ENCODE results near the gene EIF2B5. TPM values are rescaled to one million over a fixed set of nuclear protein-coding genes. Genes with fewer than 3 reads are reported as not detected.
A peak's percentile ranks its signal among the peaks of the same experiment; 100 is the strongest.
"Not testable (repeated sequence)": the region's sequence is repeated elsewhere in the genome, so short reads cannot be mapped to it uniquely, and the experiment has no call there.

Gene EIF2B5
- total and polyA plus RNA-seq, 2 of the 13 experiments (the other 11 are each of a cell fraction or from before 2014, with no cell fraction given), result 38.4 to 60.2 TPM

GRCh38 chr3:184158404-184158803 is 23.2 kb downstream of the EIF2B5 start:
- Histone ChIP-seq H2AFZ (ENCODE audit: low read length) (no peak overlapping the region), H3K4me1 (ENCODE audit: insufficient read depth, low read length) (peaks cover 46% of the 10 kb centered on the region), H3K9ac (ENCODE audit: insufficient read depth, low read depth, low read length) (0 out of 2 replicates have a peak overlapping the region, but pooled peaks have one; percentile 2), H3K4me3 (replicated peaks in 1 of 3; ENCODE audit: insufficient read depth in 1 of 3, low read depth in 2 of 3, low read length in 3 of 3) (no peak overlapping the region; a peak in 1 of 6 replicates), H3K36me3 (replicated peaks in 1 of 2; ENCODE audit: control insufficient read depth in 1 of 2, insufficient read depth in 2 of 2, low read length in 2 of 2) (peaks cover 5 to 15% of the 10 kb centered on the region in 2 experiments; a peak in 4 of 5 replicates), H4K20me1 (ENCODE audit: insufficient read depth, low read length) (peaks cover 31% of the 10 kb centered on the region), H3K79me2 (ENCODE audit: insufficient read depth, low read length) (peaks cover 64% of the 10 kb centered on the region), H3K27me3 (ENCODE audit: control insufficient read depth in 1 of 2, insufficient read depth in 2 of 2, low read length in 2 of 2) (no peaks in the 10 kb centered on the region; a peak in 1 of 5 replicates), H3K4me2 (ENCODE audit: low read depth, low read length) (peak overlapping the region; percentile 92), H3K9me3 (ENCODE audit: low read length) (no peaks in the 10 kb centered on the region), H3K27ac (ENCODE audit: extremely low read length, insufficient read depth, low read length) (no peak overlapping the region)
- WGBS (ENCODE audit: low lambda C conversion rate), result 87% methylated on average over 4 of the region's 4 CpGs
- TF ChIP-seq IKZF5 (CRISPR knock-in tag; IDR thresholded peaks at IDR 0.05), result no peak
- 0 out of 2 replicates have a peak, but pooled peaks have one; percentile 30 for TF ChIP-seq ZNF761 (CRISPR knock-in tag; conservative IDR thresholded peaks at IDR 0.05)
- no peak for TF ChIP-seq NFYB (CRISPR knock-in tag; IDR thresholded peaks at IDR 0.05)
- TF ChIP-seq MAFF (IDR thresholded peaks at IDR 0.05; ENCODE audit: low read depth, low read length), result no peak
- TF ChIP-seq ZNF790 (CRISPR knock-in tag; IDR thresholded peaks at IDR 0.05; ENCODE audit: borderline replicate concordance), result no peak
- ChIA-PET POLR2A (interaction anchor here (1.1 kb wide), 1 partner anchor 18 kb away, joined by 3 read pairs; no protein-coding TSS in a partner anchor), CTCF (ENCODE audit: low intra/inter-chr PET ratio, low total read pairs) (no interaction called here)
- ATAC-seq (no peak), FAIRE-seq (no peak), DNase-seq (ENCODE audit: low spot score) (no peak)
- intact Hi-C loops (cut with micrococcal nuclease; ENCODE audit: unreplicated experiment) (no loop called here), in situ Hi-C loops (cut with HindIII; ENCODE audit: extremely low pct_ligation_motif_present, low pct_unique_long_range_greater_than_20kb) (loop anchor here (5.0 kb wide), 1 partner anchor 89 kb away; the partner anchor contains the start of genes ALG3 and EEF1AKMT4)
- no TSS peak for BruUV-seq (replicated peaks)

GRCh38 chr3:184160456-184160855 is 25.3 kb downstream of the EIF2B5 start:
- Histone ChIP-seq H3K4me2 (ENCODE audit: low read depth, low read length) (no peak overlapping the region), H3K27me3 (ENCODE audit: control insufficient read depth in 1 of 2, insufficient read depth in 2 of 2, low read length in 2 of 2) (no peaks in the 10 kb centered on the region; a peak in 1 of 5 replicates), H3K4me3 (replicated peaks in 1 of 3; ENCODE audit: insufficient read depth in 1 of 3, low read depth in 2 of 3, low read length in 3 of 3) (no peak overlapping the region), H3K27ac (ENCODE audit: extremely low read length, insufficient read depth, low read length) (no peak overlapping the region), H3K36me3 (replicated peaks in 1 of 2; ENCODE audit: control insufficient read depth in 1 of 2, insufficient read depth in 2 of 2, low read length in 2 of 2) (peaks cover 20 to 35% of the 10 kb centered on the region in 2 experiments; a peak in 4 of 5 replicates), H3K9me3 (ENCODE audit: low read length) (no peaks in the 10 kb centered on the region), H3K4me1 (ENCODE audit: insufficient read depth, low read length) (peaks cover 40% of the 10 kb centered on the region), H4K20me1 (ENCODE audit: insufficient read depth, low read length) (peaks cover 35% of the 10 kb centered on the region), H2AFZ (ENCODE audit: low read length) (no peak overlapping the region), H3K9ac (ENCODE audit: insufficient read depth, low read depth, low read length) (no peak overlapping the region), H3K79me2 (ENCODE audit: insufficient read depth, low read length) (peaks cover 65% of the 10 kb centered on the region)
- CTCF ChIA-PET (ENCODE audit: low intra/inter-chr PET ratio, low total read pairs), result no interaction called here
- no TSS peak for BruUV-seq (replicated peaks)
- POLR2A ChIA-PET, result interaction anchor here (0.9 to 1.4 kb wide), 3 partner anchors 9 to 26 kb away, joined by 3 to 4 read pairs (median 4); no protein-coding TSS in a partner anchor
- intact Hi-C loops (cut with micrococcal nuclease; ENCODE audit: unreplicated experiment), result no loop called here
- no peak for TF ChIP-seq TCF7L2 (IDR thresholded peaks at IDR 0.05; ENCODE audit: low read depth, low read length)
- DNase-seq (ENCODE audit: low spot score), result no peak
- FAIRE-seq, result no peak
- 100% methylated on average over 2 of the region's 2 CpGs for WGBS (ENCODE audit: low lambda C conversion rate)
- in situ Hi-C loops (cut with HindIII; ENCODE audit: extremely low pct_ligation_motif_present, low pct_unique_long_range_greater_than_20kb), result no loop called here
- ATAC-seq, result no peak

DNA sequence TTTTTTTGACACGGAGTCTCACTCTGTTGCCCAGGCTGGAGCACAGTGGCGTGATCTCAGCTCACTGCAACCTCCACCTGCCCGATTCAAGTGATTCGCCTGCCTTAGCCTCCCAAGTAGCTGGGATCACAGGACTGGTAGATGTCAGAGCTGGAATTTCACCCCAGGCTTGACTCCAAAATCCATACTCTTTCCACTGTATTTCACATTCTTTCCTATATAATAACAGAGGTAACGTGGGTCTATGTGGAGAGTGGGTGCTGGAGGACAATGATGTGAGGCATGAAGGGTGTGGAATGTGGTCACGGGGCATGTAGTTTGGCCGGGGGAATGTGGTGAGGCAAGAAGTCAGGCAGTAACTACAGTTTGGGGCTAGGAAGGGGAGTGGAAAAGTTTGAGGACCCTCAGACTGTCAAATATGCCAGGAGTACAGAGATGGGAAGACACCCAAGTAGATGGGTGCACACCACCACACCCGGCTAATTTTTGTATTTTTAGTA is 27.5 kb downstream of the EIF2B5 start:
- in situ Hi-C loops (cut with HindIII; ENCODE audit: extremely low pct_ligation_motif_present, low pct_unique_long_range_greater_than_20kb); H3K4me2 ChIP-seq (ENCODE audit: low read depth, low read length); H3K27me3 ChIP-seq (ENCODE audit: control insufficient read depth in 1 of 2, insufficient read depth in 2 of 2, low read length in 2 of 2); ATAC-seq; H3K4me3 ChIP-seq (replicated peaks in 1 of 3; ENCODE audit: insufficient read depth in 1 of 3, low read depth in 2 of 3, low read length in 3 of 3); DNase-seq (ENCODE audit: low spot score); H3K9me3 ChIP-seq (ENCODE audit: low read length); H2AFZ ChIP-seq (ENCODE audit: low read length); H3K27ac ChIP-seq (ENCODE audit: extremely low read length, insufficient read depth, low read length); intact Hi-C loops (cut with micrococcal nuclease; ENCODE audit: unreplicated experiment); H3K9ac ChIP-seq (ENCODE audit: insufficient read depth, low read depth, low read length); POLR2A ChIA-PET; CTCF ChIA-PET (ENCODE audit: low intra/inter-chr PET ratio, low total read pairs); FAIRE-seq; BruUV-seq (replicated peaks): not testable (repeated sequence)
- peaks cover 32% of the 10 kb centered on the region for H3K4me1 ChIP-seq (ENCODE audit: insufficient read depth, low read length)
- H3K79me2 ChIP-seq (ENCODE audit: insufficient read depth, low read length), result peaks cover 45% of the 10 kb centered on the region
- peaks cover 37 to 56% of the 10 kb centered on the region in 2 experiments; a peak in 4 of 5 replicates for H3K36me3 ChIP-seq (replicated peaks in 1 of 2; ENCODE audit: control insufficient read depth in 1 of 2, insufficient read depth in 2 of 2, low read length in 2 of 2)
- peaks cover 28% of the 10 kb centered on the region for H4K20me1 ChIP-seq (ENCODE audit: insufficient read depth, low read length)
- WGBS (ENCODE audit: low lambda C conversion rate), result 98% methylated on average over 8 of the region's 8 CpGs
